HG02981 (cell line): ENCODE data around the gene KRT26.
"Not testable (repeated sequence)": the region's sequence is repeated elsewhere in the genome, so short reads cannot be mapped to it uniquely, and the experiment has no call there.

Source experiments
- ATAC-seq: cut with Tn5 transposase; IDR thresholded peaks from one replicate; pipeline ENCODE4 v1.9.1; 2021; ENCODE audit warnings: mild to moderate bottlenecking, moderate library complexity; ENCODE audit not compliant: unreplicated experiment

KRT26 gene, protein sequence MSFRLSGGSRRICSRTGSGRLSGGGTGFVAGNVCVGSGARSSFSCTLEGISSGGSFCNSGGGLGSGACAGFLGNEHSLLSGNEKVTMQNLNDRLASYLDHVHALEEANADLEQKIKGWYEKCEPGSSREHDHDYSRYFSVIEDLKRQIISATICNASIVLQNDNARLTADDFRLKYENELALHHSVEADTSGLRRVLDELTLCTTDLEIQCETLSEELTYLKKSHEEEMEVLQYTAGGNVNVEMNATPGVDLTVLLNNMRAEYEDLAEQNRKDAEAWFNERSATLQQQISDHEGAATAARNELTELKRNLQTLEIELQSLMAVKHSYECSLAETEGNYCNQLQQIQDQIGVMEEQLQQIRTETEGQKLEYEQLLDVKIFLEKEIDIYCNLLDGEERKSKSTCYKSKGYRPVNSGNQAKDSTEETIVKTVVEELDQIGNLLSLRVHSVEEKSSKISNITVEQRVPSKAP

DNA sequence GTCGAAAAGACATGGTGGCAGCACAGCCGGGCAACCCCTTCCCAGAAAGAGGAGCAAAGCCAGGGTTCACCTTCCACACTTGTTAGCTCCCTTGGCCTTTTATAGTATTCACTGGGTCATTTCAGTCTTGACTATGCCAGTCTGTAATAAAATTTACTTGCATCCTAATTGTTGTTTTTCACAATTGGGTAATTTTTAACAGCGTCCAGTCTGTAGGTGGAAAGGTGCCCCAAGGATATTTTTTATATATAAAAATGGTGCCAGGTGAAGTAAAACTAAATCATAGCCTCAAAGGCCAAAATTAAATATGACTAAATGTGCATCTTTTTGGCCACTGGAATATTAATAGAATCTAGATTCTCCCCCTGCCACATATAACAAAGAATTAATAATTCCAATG, at the start of gene KRT26:
Gene KRT26, minus strand, starts transcription at position 101 of the 400 bp plus-strand sequence. Its CDS starts 88 bp downstream, at position 13.
- no peak for ATAC-seq

DNA sequence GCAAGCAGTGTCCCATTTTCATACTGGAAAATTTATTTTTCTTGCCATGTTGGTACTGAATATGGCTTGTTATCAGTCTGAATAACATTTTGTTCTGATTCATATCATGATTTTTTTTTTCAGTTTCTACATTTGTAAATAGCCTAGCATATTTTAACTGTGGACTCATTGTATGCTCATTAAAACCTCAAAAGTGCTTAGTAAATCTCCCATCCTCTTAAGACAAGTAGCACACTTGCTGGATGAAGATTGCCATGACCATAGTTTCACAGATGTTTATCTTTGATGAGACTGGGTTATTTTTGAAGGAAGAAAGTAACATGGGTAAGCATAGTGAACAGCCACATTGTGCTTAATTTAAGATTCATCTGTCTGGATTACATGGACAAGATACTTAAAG, 49.5 kb upstream of the KRT26 start:
- no peak for ATAC-seq

DNA sequence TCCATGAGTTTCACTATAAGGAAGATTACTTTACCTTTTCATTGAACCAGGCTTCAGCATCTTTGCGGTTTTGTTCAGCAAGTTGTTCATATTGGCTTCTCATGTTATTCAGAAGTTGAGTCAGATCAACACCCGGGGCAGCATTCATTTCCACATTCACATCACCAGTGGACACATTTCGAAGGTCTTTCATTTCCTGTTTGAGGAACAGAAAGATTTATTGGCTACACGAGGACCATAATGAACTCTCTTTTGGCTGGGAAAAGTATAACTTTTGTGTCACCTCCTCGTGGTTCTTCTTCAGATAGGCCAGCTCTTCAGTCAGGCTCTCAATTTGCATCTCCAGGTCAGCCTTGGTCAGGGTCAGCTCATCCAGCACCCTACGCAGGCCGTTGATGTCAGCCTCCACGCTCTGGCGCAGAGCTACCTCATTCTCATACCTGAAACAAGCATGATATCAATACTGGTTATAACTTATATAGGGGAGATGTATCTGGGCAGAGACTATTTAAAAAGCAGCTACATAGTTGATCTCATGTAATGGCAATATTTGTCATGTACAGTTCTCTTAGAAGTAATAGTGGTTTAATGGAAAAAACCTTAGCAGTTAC, 48.3 kb upstream of the KRT26 start:
- no peak for ATAC-seq

DNA sequence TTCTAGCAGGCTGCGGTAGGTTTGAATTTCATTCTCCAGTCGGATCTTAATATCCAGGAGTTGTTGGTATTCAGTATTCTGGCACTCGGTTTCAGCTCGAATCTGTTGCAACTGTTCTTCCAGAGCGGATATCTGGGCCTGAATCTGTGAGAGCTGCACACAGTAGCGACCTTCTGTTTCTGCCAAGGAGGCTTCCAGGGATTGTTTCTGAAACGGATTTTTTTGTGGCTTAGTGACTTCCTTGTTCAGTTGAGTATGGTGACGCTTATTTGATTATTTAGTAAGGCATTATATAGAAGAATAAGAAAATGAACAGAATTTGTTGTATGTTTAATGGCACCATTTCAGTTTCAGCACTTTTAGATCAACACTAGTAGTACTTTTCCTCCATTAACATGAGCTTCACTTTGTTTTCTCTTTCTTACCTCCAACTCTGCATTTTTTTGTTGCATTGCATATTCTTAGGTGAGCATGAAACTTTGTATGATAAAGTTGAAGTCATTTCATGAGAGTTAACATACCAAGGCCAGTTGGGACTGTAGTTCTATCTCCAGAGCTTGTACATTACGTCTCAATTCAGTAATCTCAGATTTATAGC, 47.6 kb upstream of the KRT26 start:
- ATAC-seq, result no peak

DNA sequence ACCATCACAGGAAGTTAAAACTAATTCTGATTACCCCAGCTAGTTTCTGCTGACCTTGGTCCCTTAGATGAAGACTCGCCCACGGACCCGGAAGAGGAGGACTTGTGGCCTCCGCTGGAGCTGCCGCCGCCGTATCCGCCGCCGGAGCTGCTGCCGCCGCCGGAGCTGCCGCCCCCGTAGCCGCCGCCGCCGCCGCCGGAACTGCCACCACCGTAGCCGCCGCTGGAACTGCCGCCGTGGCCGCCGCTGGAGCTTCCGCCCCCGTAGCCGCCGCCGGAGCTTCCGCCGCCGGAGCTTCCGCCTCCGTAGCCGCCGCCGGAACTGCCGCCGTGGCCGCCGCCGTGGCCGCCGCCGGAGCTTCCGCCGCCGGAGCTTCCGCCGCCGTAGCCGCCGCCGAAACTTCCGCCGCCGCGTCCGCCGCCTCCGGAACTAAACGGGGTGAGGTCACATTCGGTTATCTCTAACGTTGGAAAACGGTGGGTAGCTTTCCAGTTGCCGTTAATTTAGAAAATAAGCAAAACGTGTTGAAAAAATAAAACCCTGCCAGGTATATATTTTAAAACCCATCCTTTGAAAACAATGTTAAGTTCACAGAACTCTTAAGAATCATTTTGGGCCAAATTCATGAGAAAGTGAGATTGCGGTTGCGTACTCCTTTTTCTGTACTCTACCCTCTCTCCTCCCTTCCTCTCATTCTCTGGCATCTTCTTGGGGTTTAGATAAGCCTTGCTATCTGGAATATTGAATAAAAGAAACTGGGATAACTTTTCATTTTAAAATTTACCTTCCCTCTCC, 46.9 kb upstream of the KRT26 start:
- ATAC-seq, result peak; percentile 84

DNA sequence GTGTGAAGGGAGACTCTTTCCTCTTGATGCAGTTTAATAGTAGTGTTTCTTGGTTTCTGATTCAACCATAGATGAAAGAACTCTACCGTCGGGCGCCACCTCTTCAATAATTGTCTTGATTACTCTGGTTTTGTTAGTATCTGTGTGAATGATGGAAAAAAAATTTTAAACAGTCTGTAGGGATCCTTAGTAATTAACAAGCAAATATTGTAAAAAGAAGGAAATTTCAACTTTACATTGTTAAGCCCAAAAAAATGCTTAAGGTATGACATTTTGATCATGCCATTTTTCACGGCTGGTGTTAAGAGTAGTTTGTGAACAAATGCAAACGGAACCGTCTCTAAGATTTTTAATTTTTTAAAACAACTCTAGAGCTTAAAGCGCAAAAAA, 46.3 kb upstream of the KRT26 start:
- no peak for ATAC-seq

DNA sequence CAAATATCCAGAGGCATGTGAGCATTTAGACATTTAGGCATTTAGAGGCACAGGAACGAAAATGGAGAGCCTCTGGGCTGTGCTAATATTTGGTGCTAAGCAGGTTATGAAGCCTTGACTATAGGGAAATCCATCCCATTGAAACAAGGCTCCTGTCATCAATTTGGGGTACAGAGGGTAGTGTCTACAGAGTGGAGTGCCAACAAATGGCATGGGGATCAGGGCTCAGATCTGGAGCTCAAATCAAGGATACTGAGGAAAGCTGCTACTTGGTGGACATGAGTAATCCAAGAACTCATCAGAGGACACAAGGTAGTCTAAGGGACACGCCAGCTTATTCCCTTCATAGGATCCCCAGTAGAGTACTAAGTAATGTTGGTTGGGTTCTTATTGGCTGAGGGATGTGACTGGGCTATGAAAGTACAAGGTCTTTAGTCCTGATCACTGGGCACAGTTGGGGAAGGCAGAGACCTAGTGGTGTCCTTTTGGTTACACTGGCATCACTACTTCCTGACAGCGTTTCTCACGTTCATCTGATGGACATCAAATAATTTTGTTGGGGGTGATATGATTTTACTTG, 45.2 kb upstream of the KRT26 start:
- ATAC-seq, result no peak

DNA sequence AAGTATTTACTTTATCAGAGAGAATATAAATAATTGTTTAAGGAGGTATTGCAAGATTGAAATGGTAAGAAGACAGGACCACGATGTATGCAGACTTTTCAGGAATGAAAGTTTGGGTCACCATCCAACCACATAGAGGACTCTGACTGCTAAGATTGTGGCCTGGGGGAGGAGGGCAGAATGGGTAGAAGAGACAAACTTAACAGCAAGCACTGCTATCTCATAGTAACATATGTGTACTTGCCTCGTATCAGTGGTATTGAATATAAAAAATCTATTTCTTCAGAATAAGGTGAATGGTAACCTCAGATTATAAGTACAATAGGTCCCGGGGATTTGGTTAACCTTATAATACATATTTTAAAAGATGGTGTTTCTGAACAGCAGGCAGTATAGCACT, 44.6 kb upstream of the KRT26 start:
- ATAC-seq, result no peak

DNA sequence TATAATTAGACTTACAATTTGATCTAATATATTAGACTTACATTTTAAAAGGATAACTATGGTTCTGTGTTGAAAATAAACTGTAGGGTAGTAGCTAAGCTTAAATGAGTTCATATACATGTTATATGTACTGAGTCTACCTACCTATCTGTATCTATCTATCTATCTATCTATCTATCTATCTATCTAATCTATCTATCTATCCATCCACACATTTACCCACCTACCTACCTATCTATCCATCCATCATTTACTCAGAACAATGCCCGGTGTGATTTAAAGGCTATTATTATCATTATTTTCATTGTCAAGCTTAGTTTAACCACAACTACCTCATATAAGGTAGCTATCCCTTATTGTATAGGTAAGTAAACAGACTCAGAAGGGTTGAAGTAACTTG, 43.4 kb upstream of the KRT26 start:
- no peak for ATAC-seq

DNA sequence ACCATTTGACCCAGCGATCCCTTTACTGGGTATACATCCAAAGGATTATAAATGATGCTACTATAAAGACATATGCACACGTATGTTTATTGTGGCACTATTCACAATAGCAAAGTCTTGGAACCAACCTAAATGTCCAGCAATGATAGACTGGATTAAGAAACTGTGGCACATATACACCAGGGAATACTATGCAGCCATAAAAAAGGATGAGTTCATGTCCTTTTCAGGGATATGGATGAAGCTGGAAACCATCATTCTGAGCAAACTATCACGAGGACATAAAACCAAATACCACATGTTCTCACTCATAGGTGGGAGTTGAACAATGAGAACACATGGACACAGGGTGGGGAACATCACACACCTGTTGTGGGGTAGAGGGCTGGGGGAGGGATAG, 42.7 kb upstream of the KRT26 start:
- ATAC-seq, result not testable (repeated sequence)

DNA sequence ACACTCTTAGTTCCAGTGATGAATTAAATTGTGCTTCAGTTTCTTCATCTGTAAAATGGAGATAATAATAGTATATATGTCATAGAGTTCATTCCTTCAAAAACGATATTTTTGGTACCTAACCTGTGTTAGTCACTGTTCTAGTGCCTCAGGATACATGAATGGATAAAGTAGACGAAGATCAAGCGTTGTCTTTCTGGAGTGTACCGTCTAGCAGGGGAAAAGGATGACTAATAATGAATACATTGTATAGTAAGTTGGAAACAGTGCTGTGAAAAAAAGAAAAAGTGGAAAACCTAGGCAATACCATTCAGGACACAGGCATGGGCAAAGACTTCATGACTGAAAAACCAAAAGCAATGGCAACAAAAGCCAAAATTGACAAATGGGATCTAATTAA, 41.8 kb upstream of the KRT26 start:
- ATAC-seq, result no peak

DNA sequence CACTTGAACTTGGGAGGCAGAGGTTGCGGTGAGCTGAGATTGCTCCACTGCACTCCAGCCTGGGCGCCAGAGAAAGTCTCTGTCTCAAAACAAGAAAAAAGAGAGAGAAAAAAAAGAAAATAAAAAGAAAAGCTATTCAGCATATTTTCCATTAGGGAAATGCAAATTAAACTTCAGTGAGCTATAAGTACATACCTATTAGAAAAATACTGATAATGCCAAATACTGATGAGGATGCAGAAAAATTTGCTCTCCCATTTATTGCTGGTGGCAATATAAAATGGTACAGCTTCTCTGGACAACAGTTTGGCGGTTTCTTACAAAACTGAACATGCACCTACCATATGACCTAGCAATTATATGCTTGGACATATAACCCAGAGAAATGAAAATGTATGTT, 40.6 kb upstream of the KRT26 start:
- no peak for ATAC-seq

DNA sequence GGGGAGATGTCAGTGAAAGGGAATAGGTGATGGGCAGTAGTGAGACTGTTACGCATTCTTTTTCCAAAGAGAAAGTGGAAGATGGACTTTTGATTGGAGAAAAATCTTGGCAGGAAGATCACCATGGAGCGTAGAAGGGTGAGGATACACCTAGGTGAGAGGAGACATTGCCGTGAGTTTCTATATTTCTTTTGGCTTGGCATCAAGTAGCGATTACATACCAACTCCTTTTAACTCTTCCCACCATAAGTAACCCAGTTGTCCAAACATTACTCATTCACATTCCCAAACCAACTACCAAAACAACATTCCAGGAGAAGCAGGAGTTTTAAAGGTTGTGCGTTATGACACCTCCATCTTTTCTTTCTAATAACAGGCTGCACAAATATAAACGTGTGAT, 38.5 kb upstream of the KRT26 start:
- ATAC-seq, result no peak

DNA sequence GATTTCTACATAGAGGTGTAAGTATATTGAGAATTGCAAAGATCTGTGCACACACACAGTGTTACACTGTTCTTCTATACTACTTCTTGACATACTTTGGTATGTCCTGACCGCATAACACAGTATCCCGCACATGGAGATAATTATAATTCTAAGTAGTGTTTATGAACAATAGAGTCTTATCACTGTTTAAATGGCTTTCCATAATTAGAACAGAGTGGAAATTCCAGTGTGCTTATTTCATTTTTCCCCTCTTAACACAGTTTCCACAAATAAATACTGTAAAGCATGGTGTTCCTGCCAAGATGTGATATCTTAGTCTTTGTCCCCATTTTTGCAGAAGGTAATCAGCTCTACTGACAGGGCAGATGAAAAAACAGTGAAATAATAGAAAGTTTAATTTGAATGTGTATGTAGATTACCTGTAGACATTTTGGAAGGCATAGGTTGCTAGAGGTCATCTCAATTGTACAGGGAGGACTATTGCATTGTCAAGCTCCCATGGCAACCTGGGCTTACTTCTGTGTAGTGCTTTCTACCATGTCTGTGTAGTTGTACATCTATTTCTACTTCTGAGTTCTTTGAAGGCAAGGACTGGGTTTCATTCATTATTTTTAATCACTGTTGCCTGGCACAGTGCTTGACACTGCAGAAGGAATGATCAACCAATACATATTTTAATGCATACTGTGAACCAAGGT, 37.9 kb upstream of the KRT26 start:
- no peak for ATAC-seq

DNA sequence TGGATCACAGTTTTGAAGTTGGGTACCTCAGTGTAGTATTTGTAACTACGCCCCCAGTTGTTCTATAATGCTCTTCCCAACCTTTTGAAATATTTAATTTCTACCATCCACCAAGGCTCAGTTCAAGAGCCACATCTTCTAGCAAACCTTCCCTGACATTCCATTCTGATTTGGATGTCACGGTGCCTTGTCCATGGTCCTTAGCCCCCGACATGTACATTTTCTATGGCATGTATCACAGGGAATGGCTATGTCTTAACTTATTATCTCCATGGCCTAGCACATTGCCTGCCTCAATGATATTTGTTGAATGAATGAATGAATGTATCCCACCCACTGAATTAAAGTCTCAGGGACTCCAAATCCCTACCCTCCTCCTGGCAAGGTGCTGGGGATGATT, 34.1 kb upstream of the KRT26 start:
- no peak for ATAC-seq

DNA sequence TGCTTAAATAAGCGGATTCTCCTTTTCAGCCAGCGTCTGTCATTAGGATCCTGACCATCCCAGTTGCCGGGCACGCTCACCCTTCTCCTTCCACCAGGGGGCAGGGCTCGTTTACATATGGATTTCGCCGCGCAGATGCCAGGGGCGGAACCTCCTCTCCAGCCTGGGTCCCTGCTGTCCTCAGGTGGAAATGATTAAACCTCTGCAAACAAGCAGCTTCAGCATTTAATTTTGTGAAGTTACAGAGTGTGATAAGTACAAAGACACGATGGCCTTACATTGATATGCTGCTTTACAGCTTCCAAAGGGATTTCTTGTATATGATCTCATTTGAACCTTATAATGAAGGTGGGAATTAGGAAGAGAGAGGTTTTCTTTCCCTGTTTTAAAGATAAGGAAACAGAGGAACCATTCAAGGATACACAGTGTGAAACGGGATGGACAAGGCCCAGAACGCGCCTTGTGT, 31.6 kb upstream of the KRT26 start:
- ATAC-seq, result no peak

DNA sequence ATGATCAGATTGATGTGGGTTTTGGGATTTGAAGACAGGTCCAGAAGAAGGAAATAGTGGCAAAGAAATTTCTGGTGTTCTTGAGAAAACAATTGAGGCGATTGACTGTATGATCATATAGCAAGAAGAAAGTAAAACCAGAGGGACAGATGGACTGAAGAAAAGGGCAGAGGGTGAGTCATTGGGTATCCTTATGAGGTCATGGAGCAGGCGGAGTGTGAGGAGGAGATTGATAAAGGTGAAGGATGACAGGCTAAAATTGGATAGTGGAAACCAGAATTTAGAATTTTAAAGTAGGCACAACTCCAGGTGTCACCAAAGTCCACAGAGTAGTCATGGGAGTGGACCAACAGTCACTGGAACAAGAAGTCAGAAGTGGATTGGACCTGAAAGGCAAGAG, 29.2 kb upstream of the KRT26 start:
- ATAC-seq, result no peak

DNA sequence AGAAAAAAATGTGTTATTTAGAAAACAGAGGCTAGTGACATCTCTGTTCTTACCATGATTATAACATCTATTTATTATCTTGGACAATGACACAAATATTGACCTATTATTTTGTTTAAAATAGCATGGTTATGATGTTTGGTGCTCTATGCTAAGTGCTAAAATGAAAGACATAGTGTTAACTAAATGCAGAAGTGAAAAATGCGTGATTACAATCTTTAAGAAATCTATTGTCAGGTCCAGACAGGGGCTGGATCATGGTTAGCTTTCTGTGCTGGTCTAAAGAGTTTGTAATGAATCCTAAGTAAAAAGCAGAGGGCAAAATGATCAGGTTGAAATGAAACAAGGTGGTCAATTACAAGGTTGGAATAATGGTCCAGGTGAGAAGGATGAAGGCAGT, 28.4 kb upstream of the KRT26 start:
- no peak for ATAC-seq

DNA sequence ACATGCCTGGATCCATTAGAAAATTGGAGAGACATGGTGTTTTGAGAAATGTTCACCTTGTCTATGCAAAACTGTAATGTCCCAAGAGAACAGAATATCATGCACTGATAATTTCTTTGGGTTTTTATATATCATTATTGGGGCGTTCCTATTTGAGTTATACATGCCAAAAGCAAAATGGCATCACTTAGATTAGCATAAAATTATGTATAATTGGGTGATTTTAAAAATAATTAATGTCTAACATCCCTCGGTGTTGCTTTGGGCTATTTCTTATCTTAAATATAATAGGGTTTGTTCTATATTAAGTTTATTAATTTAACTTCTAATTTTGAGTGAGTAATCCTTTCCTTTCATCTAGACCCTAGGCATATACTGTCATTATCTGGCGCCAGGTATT, 27.9 kb upstream of the KRT26 start, which contains the start of gene KRT28:
Gene KRT28, minus strand, starts transcription at position 101 of the 400 bp plus-strand sequence. Its CDS starts 66 bp downstream, at position 35.
- ATAC-seq, result no peak

DNA sequence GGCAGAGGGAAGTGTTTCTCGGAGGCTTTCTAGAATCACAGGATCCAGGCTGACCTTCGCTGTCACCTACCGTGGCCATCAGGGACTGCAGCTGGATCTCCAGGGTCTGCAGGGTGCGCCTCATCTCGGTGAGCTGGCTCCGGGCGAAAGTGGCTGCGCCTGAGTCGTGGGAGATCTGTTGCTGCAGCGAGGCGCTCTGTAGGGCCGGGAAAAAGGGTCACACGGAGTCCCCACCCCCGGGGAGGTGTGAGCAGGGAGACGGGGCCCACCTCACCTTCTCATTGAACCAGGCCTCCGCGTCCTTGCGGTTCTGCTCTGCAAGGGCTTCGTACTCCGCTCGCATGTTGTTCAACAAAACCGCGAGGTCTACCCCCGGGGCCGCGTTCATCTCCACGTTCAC, 24.8 kb upstream of the KRT26 start:
- no peak for ATAC-seq
